K562 (cell line): ENCODE measurements around the gene VPS18. TPM values are rescaled to one million over a fixed set of nuclear protein-coding genes. Genes with fewer than 3 reads are reported as not detected.
A peak's percentile ranks its signal among the peaks of the same experiment; 100 is the strongest.

Source experiments
- BRD4 ChIP-seq: fragments of 200-600 bp; sonication (generic); IDR thresholded peaks from 2 replicates; pipeline ENCODE4 v1.6.1; 2017; ENCODE audit warnings: inconsistent platforms
- COPS2 ChIP-seq: fragments of 450-650 bp; conservative IDR thresholded peaks from 2 replicates; pipeline ENCODE4 v1.6.1; 2016; ENCODE audit warnings: mild to moderate bottlenecking, moderate library complexity
- ELF4 ChIP-seq: fragments of 450-650 bp; formaldehyde crosslinking; IDR thresholded peaks from 2 replicates; pipeline ENCODE4 v1.4.0; 2022; ENCODE audit warnings: missing genetic modification characterization
- FOXJ2 ChIP-seq: fragments of 200-800 bp; sonication (Bioruptor generic); IDR thresholded peaks from 2 replicates; pipeline ENCODE4 v1.6.1; 2016; ENCODE audit warnings: missing genetic modification characterization, missing compliant biosample characterization
- FUS ChIP-seq: fragments of 200-400 bp; formaldehyde crosslinking; optimal IDR thresholded peaks from 2 replicates; pipeline ENCODE3; 2017; ENCODE audit warnings: low read depth, low read length
- HLTF ChIP-seq: fragments of 450-650 bp; IDR thresholded peaks from 2 replicates; pipeline ENCODE4 v1.6.1; 2016
- ILK ChIP-seq: fragments of 450-650 bp; IDR thresholded peaks from 2 replicates; pipeline ENCODE4 v1.6.1; 2016; ENCODE audit warnings: missing genetic modification characterization, low read depth, mild to moderate bottlenecking, missing compliant biosample characterization, moderate library complexity, borderline replicate concordance
- SIN3B ChIP-seq: fragments of 450-650 bp; IDR thresholded peaks from 2 replicates; pipeline ENCODE4 v1.6.1; 2017; ENCODE audit warnings: low read depth, mild to moderate bottlenecking, moderate library complexity
- SIX5 ChIP-seq, 2 experiments: IDR thresholded peaks; 2 replicates each; pipeline ENCODE4 v1.6.1; 2011; ENCODE audit warnings: low read length in 2 of 2, borderline replicate concordance in 1 of 2, low read depth in 1 of 2, mild to moderate bottlenecking in 1 of 2, moderate library complexity in 1 of 2; ENCODE audit not compliant: insufficient read depth in 1 of 2
- SMARCA4 ChIP-seq: fragments of 450-650 bp; IDR thresholded peaks from 2 replicates; pipeline ENCODE4 v1.6.1; 2016
- STAT5B ChIP-seq: fragments of 250-450 bp; sonication (Bioruptor Pico); IDR thresholded peaks from 2 replicates; pipeline ENCODE4 v1.8.0; 2021; ENCODE audit warnings: mild to moderate bottlenecking, inconsistent platforms
- U2AF2 ChIP-seq: fragments of 200-400 bp; formaldehyde crosslinking; optimal IDR thresholded peaks from 2 replicates; pipeline ENCODE3; 2017; ENCODE audit warnings: low read depth, mild to moderate bottlenecking, low read length
- ZNF311 ChIP-seq: fragments of 250-450 bp; sonication (Bioruptor Pico); IDR thresholded peaks from 2 replicates; pipeline ENCODE4 v1.4.0; 2020; ENCODE audit warnings: mild to moderate bottlenecking, moderate library complexity
- ZNF41 ChIP-seq: fragments of 250-450 bp; sonication (Bioruptor Pico); conservative IDR thresholded peaks from 2 replicates; pipeline ENCODE4 v1.4.0; 2020; ENCODE audit warnings: mild to moderate bottlenecking
- ZNF444 ChIP-seq: fragments of 250-450 bp; sonication (Bioruptor Pico); IDR thresholded peaks from 2 replicates; pipeline ENCODE4 v1.4.0; 2020; ENCODE audit warnings: mild to moderate bottlenecking, moderate library complexity
- ZNF644 ChIP-seq: fragments of 200-800 bp; sonication (Bioruptor generic); IDR thresholded peaks from 2 replicates; pipeline ENCODE4 v1.6.1; 2016; ENCODE audit warnings: low read depth, missing genetic modification characterization, missing compliant biosample characterization
- polyA plus RNA-seq, 8 experiments: library from polyadenylated mRNA; depleted of rRNA in 4 of 8; stranded (reverse) in 5 of 8; unstranded in 3 of 8; fragments of >200 nt; fragmentation: Nextera tagmentation in 2 of 8; fragmentation: Illumina TruSeq in 1 of 8; extraction: Ambion mirVana in 2 of 8; extraction: Trizol in 1 of 8; gene quantifications; 2 replicates each; pipeline versions ENCODE4 v1.2.1 to v1.2.3, GENCODE V29; 2011 to 2014; ENCODE audit warnings: inconsistent platforms in 1 of 8, missing spikeins in 1 of 8
- total RNA-seq, 7 experiments: library from RNA; depleted of rRNA in 6 of 7; stranded (reverse); fragments of >200 nt in 6 of 7; fragmentation: Illumina TruSeq in 2 of 7; extraction: Trizol in 2 of 7; gene quantifications; 2 replicates each; pipeline versions ENCODE4 v1.2.1 to v1.2.3, GENCODE V29; 2011 to 2021; ENCODE audit warnings: low replicate concordance in 1 of 7
- TF ChIP-seq, protein P1 (sequence below): fragments of 450-650 bp; IDR thresholded peaks from 2 replicates; pipeline ENCODE4 v1.6.1; 2016
- TF ChIP-seq, protein P2 (sequence below): sonication (generic); formaldehyde crosslinking; IDR thresholded peaks from 2 replicates; pipeline ENCODE4 v1.8.0; 2022; ENCODE audit warnings: mild to moderate bottlenecking, missing genetic modification reagents
- TF ChIP-seq, protein P3 (sequence below): sonication (generic); formaldehyde crosslinking; IDR thresholded peaks from 2 replicates; pipeline ENCODE4 v1.8.0; 2022; ENCODE audit warnings: mild to moderate bottlenecking, missing genetic modification reagents, borderline replicate concordance
- TF ChIP-seq, protein P4 (sequence below), 2 experiments: fragments of 450-650 bp in 1 of 2; sonication (generic) in 1 of 2; formaldehyde crosslinking; conservative IDR thresholded peaks; 2 replicates each; pipeline versions ENCODE4 v1.4.0 to v1.8.1; 2020 to 2022; ENCODE audit warnings: mild to moderate bottlenecking in 1 of 2, missing genetic modification reagents in 1 of 2
- TF ChIP-seq, protein P5 (sequence below): fragments of 250-450 bp; sonication (Bioruptor Pico); IDR thresholded peaks from 2 replicates; pipeline ENCODE4 v1.4.0; 2020; ENCODE audit warnings: mild to moderate bottlenecking, moderate library complexity

Gene VPS18
- total and polyA plus RNA-seq, 9 of the 15 experiments (the other 6 are each of a cell fraction or from before 2014, with no cell fraction given) = 0.73 to 19.9 (median 8.5) TPM

DNA sequence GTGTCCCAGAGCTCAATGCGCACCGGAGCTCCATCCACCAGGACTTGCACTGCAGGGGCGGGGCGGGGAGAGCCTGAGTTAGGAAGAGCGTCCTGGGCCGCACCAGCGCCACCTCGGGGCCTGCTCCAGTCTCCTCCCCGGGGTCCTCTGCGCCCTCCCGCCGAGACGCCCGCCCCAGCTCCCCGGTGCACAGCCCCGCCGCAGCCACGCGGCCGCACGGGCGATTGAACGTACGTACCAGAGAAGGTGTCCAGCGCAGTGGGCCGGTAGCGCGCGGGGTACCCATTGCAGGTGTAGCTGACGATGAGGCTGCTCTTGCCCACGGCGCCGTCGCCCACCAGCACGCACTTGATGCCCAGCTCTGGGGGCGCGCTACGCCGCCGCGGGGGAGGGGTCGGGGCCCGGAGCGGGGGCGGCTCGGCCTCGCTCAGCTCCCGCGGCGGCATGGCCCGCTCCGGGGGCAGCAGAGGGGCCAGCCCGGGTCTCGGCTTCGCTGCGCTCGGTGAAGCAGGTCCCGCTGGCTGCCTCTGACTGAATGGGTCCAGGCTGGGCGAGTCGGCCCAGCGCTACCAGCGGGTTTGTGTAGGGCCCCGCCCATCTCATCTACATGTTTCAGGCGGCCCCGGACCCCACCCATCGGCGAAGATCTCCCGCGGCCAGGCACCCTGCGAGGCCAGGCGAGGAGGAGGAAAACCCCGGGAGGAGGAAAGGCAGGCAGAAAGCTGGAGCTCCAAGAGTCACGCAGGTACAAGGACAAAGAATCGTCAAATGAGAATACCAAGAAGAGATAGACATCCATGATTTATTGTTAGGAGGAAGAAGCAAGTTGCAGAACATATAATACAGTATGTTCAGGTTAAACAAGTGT lies 20.3 kb upstream of the VPS18 start, which contains the start of gene RHOV (continued):
- TF ChIP-seq COPS2 = no peak
- TF ChIP-seq ZNF41 (CRISPR knock-in tag) = no peak
- TF ChIP-seq, protein P1, sequence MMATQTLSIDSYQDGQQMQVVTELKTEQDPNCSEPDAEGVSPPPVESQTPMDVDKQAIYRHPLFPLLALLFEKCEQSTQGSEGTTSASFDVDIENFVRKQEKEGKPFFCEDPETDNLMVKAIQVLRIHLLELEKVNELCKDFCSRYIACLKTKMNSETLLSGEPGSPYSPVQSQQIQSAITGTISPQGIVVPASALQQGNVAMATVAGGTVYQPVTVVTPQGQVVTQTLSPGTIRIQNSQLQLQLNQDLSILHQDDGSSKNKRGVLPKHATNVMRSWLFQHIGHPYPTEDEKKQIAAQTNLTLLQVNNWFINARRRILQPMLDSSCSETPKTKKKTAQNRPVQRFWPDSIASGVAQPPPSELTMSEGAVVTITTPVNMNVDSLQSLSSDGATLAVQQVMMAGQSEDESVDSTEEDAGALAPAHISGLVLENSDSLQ = peak; percentile 85
- TF ChIP-seq BRD4 = no peak
- TF ChIP-seq, protein P2, sequence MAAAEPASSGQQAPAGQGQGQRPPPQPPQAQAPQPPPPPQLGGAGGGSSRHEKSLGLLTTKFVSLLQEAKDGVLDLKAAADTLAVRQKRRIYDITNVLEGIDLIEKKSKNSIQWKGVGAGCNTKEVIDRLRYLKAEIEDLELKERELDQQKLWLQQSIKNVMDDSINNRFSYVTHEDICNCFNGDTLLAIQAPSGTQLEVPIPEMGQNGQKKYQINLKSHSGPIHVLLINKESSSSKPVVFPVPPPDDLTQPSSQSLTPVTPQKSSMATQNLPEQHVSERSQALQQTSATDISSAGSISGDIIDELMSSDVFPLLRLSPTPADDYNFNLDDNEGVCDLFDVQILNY = no peak
- TF ChIP-seq, protein P3, sequence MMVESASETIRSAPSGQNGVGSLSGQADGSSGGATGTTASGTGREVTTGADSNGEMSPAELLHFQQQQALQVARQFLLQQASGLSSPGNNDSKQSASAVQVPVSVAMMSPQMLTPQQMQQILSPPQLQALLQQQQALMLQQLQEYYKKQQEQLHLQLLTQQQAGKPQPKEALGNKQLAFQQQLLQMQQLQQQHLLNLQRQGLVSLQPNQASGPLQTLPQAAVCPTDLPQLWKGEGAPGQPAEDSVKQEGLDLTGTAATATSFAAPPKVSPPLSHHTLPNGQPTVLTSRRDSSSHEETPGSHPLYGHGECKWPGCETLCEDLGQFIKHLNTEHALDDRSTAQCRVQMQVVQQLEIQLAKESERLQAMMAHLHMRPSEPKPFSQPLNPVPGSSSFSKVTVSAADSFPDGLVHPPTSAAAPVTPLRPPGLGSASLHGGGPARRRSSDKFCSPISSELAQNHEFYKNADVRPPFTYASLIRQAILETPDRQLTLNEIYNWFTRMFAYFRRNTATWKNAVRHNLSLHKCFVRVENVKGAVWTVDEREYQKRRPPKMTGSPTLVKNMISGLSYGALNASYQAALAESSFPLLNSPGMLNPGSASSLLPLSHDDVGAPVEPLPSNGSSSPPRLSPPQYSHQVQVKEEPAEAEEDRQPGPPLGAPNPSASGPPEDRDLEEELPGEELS = no peak
- TF ChIP-seq FUS = no peak
- no peak for TF ChIP-seq ZNF311
- TF ChIP-seq SIN3B = no peak
- TF ChIP-seq STAT5B (CRISPR knock-in tag) = no peak
- no peak for TF ChIP-seq SIX5 (IDR thresholded peaks at IDR 0.05; ENCODE audit: borderline replicate concordance in 1 of 2, insufficient read depth in 1 of 2, low read depth in 1 of 2, low read length in 2 of 2)
- no peak for TF ChIP-seq U2AF2
- TF ChIP-seq FOXJ2 = no peak
- TF ChIP-seq ZNF444 (CRISPR knock-in tag) = no peak
- TF ChIP-seq ILK (tag) = no peak
- TF ChIP-seq, protein P4, sequence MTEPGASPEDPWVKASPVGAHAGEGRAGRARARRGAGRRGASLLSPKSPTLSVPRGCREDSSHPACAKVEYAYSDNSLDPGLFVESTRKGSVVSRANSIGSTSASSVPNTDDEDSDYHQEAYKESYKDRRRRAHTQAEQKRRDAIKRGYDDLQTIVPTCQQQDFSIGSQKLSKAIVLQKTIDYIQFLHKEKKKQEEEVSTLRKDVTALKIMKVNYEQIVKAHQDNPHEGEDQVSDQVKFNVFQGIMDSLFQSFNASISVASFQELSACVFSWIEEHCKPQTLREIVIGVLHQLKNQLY (CRISPR knock-in tag; conservative IDR thresholded peaks at IDR 0.05) = no peak
- no peak for TF ChIP-seq ELF4 (CRISPR knock-in tag)
- TF ChIP-seq ZNF644 = no peak
- no peak for TF ChIP-seq HLTF
- TF ChIP-seq SMARCA4 = peak; percentile 15; the same call in 1 of the 2 replicates
- TF ChIP-seq, protein P5, sequence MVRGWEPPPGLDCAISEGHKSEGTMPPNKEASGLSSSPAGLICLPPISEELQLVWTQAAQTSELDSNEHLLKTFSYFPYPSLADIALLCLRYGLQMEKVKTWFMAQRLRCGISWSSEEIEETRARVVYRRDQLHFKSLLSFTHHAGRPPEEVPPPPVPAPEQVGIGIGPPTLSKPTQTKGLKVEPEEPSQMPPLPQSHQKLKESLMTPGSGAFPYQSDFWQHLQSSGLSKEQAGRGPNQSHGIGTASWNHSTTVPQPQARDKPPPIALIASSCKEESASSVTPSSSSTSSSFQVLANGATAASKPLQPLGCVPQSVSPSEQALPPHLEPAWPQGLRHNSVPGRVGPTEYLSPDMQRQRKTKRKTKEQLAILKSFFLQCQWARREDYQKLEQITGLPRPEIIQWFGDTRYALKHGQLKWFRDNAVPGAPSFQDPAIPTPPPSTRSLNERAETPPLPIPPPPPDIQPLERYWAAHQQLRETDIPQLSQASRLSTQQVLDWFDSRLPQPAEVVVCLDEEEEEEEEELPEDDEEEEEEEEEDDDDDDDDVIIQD (CRISPR knock-in tag) = no peak
- TF ChIP-seq, all 486 proteins: peak for 69
